HG03521 (cell line): ENCODE data around the gene CHURC1.

Experiments
- ATAC-seq: cut with Tn5 transposase; IDR thresholded peaks from one replicate; pipeline ENCODE4 v1.9.1; 2021; ENCODE audit warnings: mild to moderate bottlenecking, moderate library complexity; ENCODE audit not compliant: unreplicated experiment

CHURC1 gene

DNA sequence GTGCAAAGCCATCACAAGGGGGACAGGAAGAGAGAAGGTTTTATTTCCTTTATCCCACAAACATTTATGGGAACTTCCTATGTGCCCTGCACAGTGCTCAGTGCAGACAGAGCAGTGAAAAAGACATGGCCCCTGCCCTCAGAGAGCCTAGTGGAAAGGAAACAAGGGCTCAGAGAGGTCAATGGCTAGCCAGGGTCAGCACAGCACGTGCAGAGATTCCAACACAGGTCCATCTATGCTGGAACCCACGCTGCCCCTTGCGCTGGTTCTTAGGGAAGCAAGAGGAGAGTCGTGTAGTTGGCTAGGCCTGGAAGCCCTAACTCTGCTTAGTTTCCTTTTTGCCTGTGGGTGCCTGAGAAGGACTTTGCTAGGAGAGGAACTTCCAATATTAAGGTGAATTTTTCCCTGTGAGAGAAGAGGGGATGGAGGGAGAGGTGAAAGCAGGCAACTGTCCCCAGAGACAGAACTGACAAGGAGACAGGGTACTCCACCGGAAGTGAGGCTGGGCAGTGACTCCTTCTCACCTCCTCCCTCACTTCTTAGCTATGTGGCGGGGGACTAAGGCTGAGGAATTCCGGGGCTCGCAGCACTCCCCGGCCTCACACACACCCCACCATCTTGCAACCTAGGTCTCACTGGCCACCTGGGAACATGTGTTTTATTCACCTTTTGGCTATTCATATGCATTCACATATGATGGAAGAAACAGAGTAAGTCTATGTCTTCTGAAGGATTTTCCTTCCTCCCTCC lies 40.4 kb downstream of the CHURC1 start:
- no peak for ATAC-seq

- no peak for ATAC-seq
Observed at GRCh38 chr14:64955297-64955696, 41.0 kb downstream of the CHURC1 start.

DNA sequence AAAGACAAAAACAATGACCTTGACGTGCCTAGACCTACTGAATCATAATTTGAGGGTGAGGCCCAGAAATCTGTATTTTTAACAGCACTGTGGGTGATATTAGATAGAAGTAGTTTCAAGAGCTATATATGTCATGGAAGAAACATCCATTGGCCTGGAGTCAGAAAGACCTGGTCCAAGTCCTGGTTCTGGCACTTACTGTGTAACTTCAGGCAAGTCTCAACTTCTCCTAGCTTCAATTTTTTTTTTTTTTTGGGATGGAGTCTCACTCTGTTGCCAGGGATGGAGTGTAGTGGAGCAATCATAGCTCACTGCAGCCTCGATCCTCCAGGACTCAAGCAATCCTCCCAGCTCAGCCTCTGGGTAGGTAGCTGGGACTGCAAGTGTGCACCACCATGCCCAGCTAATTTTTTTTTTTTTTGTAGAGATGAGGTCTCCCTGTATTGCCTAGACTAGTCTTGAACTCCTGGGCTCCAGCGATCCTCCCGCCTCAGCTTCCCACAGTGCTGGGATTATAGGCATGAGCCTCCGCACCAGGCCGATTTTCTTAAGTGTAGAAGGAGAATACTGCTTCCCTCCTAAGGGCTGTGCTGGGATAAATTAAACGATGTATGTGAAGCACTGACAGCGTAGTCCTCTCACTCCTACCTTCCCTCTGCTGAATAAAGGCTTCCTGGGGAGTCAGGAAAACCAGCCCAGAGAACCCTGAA lies 42.6 kb downstream of the CHURC1 start:
- no peak for ATAC-seq

DNA sequence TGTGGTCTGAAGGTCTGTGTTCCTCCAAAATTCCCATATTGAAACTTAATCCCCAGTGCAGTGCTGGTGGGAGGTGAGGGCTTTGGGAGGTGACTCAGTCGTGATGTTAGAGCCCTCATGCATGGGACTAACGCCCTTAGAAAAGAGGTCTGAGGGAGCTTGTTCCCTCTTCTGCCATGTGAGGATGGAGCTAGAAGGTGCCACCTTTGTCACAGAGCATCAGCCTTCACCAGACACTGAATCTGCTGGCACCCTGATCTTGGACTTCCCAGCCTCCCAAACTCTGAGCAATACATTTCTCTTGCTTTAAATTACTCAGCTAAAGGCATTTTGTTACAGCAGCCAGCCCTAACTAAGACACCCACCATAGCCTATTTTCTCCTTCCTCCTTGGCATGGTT lies 43.9 kb downstream of the CHURC1 start:
- no peak for ATAC-seq

GRCh38 chr14:64958743-64959142 lies 44.5 kb downstream of the CHURC1 start:
- no peak for ATAC-seq

GRCh38 chr14:64960762-64961276 lies 46.6 kb downstream of the CHURC1 start:
- no peak for ATAC-seq

- no peak for ATAC-seq
Observed at GRCh38 chr14:64963611-64964010, 49.4 kb downstream of the CHURC1 start.

- no peak for ATAC-seq
Observed at GRCh38 chr14:64965356-64966000, 51.2 kb downstream of the CHURC1 start.

GRCh38 chr14:64966976-64967375 lies 52.7 kb downstream of the CHURC1 start:
- no peak for ATAC-seq

DNA sequence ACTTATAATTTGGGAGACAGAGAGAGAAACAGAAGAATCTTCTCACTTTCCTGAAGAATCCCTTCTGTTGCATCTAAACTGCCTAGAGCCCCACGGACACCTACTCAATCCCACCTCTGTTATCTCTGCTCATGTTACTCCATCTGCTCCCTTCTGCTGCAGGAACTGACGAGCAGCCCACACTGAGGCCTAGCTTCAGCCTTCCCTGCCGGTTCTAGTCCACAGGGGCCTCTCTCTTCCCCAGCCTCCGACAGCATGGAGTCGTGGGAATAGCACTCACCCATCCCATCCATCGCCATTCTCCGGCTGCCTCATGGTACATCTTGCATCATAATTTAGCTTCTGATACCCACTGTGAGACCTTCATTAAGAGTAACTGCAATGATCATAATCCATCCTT lies 53.9 kb downstream of the CHURC1 start:
- ATAC-seq = no peak

DNA sequence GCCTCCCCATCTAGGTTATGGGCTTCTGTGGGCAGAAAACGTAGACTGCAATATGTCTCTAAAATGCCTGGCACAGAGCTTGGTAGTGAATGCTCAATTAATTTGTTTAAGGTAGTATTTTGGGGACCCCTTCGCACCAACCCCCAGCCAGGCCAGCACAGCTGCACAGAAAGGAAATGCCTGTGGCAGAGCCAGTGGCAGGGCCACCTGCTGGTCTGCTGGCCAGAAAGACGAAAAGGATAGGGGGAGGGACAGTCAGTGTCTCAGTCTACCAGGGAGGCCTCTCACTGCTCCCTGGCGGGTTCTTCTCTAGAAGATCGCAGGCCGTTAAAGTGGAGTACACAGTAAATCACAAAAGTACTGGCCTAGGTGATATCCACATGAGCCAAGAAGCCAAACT lies 54.4 kb downstream of the CHURC1 start:
- ATAC-seq = no peak

GRCh38 chr14:64970041-64970440 lies 55.8 kb downstream of the CHURC1 start:
- ATAC-seq = no peak

DNA sequence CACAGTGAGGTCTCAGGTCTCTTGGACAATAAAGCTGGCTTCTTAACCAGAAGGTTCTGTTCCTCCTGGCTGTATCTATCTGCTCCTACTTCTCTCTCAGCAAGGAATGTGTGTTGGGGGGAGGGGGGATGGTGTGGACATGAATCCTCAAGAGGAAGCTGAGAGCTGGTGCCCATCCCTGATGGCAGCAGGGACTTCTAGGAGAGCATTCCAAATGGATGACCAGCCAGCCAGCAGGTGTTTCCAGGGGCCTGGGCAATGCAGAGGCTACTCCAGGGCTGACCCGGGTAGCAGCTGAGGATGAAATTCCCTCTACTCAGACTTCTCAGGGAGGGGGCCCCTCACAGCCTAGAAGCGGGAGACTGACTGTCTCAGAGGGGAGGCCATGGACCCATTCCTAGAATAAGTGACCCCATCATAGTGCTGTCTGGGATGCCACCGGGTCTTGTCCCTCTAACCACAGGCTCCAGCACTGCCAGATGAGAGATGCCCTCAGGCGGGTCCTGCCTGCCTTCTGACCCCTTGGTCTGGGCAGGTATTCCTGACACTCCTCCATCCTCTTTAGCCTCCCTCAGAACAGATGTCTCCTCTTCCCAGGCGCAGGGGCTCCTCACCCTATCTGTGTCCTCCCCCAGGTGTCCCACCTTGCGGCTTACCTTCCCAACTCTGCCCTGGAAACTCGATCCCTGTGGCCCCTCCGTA lies 56.7 kb downstream of the CHURC1 start:
- no peak for ATAC-seq

DNA sequence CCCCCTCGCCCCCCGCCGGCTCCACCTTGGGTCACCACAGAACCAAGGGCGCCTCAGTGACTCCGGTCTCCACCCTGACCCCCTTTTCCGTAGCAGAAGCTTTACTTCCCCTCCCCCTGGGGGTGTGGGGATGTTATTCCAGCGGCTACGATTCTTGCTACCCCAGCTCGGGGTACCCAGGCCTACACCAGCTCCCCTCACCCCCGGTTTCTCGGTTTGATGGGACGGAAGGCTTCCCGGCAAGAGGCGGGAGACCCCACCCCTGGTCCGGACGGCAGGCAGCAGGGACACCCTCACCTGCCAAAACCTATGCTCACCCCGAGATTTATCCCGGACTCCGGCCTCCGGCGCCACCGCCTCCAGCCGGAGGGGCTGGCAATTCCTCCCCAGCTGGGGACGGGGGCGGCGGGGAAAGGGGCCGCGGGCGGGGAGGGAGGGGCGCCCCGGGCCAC lies 57.3 kb downstream of the CHURC1 start:
- ATAC-seq = no peak

GRCh38 chr14:64971943-64972791 lies 57.9 kb downstream of the CHURC1 start, which contains the start of gene RAB15:
Gene RAB15, minus strand, starts transcription at chr14:64972336. Its CDS starts 260 bp downstream, at chr14:64972076.
- no peak for ATAC-seq

DNA sequence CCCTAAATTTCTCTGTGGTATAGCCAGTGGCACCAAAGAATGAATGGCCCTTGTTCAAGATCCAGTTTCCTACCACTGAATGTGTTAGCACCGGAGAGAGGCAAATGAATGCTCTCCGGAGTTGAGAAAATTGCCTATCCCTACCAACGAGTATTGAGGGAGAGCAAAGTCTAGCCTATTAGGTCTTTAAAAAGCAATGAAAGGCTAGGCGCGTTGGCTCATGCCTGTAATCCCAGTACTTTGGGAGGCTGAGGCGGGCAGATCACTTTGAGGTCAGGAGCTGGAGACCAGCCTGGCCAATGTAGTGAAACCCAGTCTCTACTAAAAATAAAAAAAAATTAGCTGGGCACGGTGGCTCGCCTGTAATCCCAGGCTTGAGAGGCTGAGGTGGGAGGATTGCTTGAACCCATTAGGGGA lies 58.8 kb downstream of the CHURC1 start:
- ATAC-seq = no peak

DNA sequence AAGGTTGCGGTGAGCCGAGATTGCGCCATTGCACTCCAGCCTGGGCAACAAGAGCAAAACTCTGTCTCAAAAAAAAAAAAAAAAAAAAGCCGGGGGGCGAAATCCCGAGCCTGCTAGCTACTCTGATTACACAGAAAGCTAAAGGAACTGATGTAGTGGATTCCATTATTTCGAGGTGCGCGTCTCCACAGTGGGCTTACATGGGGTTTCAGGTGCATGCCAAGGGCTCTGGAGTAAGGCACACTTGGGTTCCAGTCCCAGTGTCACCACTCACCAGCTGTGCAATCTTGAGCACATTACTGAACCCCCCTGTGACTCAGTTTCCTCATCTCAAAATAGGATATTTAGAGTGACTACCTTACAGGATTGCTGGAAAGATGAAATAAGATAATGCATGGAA lies 59.6 kb downstream of the CHURC1 start:
- ATAC-seq = no peak

- ATAC-seq = no peak
Observed at GRCh38 chr14:64974563-64974962, 60.3 kb downstream of the CHURC1 start.

- no peak for ATAC-seq
Observed at GRCh38 chr14:64979336-64980074, 65.2 kb downstream of the CHURC1 start.
